H9 (cell line): ENCODE measurements around the gene MAP3K7. TPM values are rescaled to one million over a fixed set of nuclear protein-coding genes. Genes with fewer than 3 reads are reported as not detected.
A peak's percentile ranks its signal among the peaks of the same experiment; 100 is the strongest.

Experiments
- DNase-seq: peaks from one replicate; pipeline ENCODE4 v3.0.0-alpha.2; 2017
- H2AFZ ChIP-seq: one replicate; pipeline ENCODE4 v1.6.1; 2013; ENCODE audit warnings: mild to moderate bottlenecking, low read length, control low read depth, moderate library complexity
- H2AK5ac ChIP-seq: 2 replicates; pipeline ENCODE4 v1.6.1; 2013; ENCODE audit warnings: low read length, control low read depth, mixed read lengths; ENCODE audit not compliant: insufficient read length
- H2BK120ac ChIP-seq: one replicate; pipeline ENCODE4 v1.6.1; 2013; ENCODE audit warnings: low read depth, mild to moderate bottlenecking, low read length, control low read depth, inconsistent platforms; ENCODE audit not compliant: poor library complexity, severe bottlenecking
- H2BK12ac ChIP-seq: 2 replicates; pipeline ENCODE4 v1.6.1; 2013; ENCODE audit warnings: low read length, control low read depth, mixed read lengths, low read depth; ENCODE audit not compliant: insufficient read length
- H2BK15ac ChIP-seq: 2 replicates; pipeline ENCODE4 v1.6.1; 2013; ENCODE audit warnings: low read depth, low read length, control low read depth
- H2BK20ac ChIP-seq: one replicate; pipeline ENCODE4 v1.6.1; 2013; ENCODE audit warnings: low read depth, mild to moderate bottlenecking, low read length, control low read depth, inconsistent platforms; ENCODE audit not compliant: poor library complexity, severe bottlenecking
- H2BK5ac ChIP-seq: 2 replicates; pipeline ENCODE4 v1.6.1; 2013; ENCODE audit warnings: low read length, control low read depth, mixed read lengths; ENCODE audit not compliant: insufficient read length
- H3K14ac ChIP-seq: 2 replicates; pipeline ENCODE4 v1.6.1; 2013; ENCODE audit warnings: low read length, control low read depth; ENCODE audit not compliant: insufficient read depth
- H3K18ac ChIP-seq: 2 replicates; pipeline ENCODE4 v1.6.1; 2013; ENCODE audit warnings: low read depth, mild to moderate bottlenecking, mixed read lengths, low read length, control low read depth; ENCODE audit not compliant: insufficient read length
- H3K23ac ChIP-seq: 2 replicates; pipeline ENCODE4 v1.6.1; 2013; ENCODE audit warnings: low read length, control low read depth, mixed read lengths, low read depth; ENCODE audit not compliant: insufficient read length
- H3K23me2 ChIP-seq: 2 replicates; pipeline ENCODE4 v1.6.1; 2013; ENCODE audit warnings: low read depth, mild to moderate bottlenecking, mixed read lengths, low read length, control low read depth; ENCODE audit not compliant: insufficient read length, poor library complexity, severe bottlenecking
- H3K27ac ChIP-seq: 2 replicates; pipeline ENCODE4 v1.5.1; 2013; ENCODE audit warnings: low read length, control low read depth, mixed read lengths, low read depth; ENCODE audit not compliant: insufficient read length
- H3K27me3 ChIP-seq: 2 replicates; pipeline ENCODE4 v1.6.1; 2013; ENCODE audit warnings: low read length, control low read depth, inconsistent platforms; ENCODE audit not compliant: insufficient read depth
- H3K4ac ChIP-seq: 2 replicates; pipeline ENCODE4 v1.6.1; 2013; ENCODE audit warnings: low read depth, mild to moderate bottlenecking, control low read depth, inconsistent platforms, low read length, moderate library complexity
- H3K4me1 ChIP-seq: 2 replicates; pipeline ENCODE4 v1.6.1; 2013; ENCODE audit warnings: low read length, control low read depth, inconsistent platforms; ENCODE audit not compliant: insufficient read depth
- H3K4me2 ChIP-seq: 2 replicates; pipeline ENCODE4 v1.6.1; 2013; ENCODE audit warnings: low read length, control low read depth, mixed read lengths; ENCODE audit not compliant: insufficient read length, insufficient read depth
- H3K56ac ChIP-seq: 2 replicates; pipeline ENCODE4 v1.6.1; 2013; ENCODE audit warnings: low read depth, mild to moderate bottlenecking, mixed read lengths, low read length, control low read depth; ENCODE audit not compliant: insufficient read length
- H3K79me1 ChIP-seq: 2 replicates; pipeline ENCODE4 v1.6.1; 2013; ENCODE audit warnings: low read depth, mild to moderate bottlenecking, moderate library complexity, low read length, control low read depth, inconsistent platforms; ENCODE audit not compliant: insufficient read depth, poor library complexity, severe bottlenecking
- H3K79me2 ChIP-seq: 2 replicates; pipeline ENCODE4 v1.6.1; 2013; ENCODE audit warnings: low read length, control low read depth, inconsistent platforms; ENCODE audit not compliant: insufficient read depth
- H3K9ac ChIP-seq: 2 replicates; pipeline ENCODE4 v1.6.1; 2013; ENCODE audit warnings: low read length, control low read depth, mixed read lengths; ENCODE audit not compliant: insufficient read length; ENCODE audit errors: extremely low read depth
- H3K9me3 ChIP-seq: one replicate; pipeline ENCODE4 v1.6.1; 2013; ENCODE audit warnings: low read depth, low read length, inconsistent platforms; ENCODE audit not compliant: control insufficient read depth
- H3T11ph ChIP-seq: one replicate; pipeline ENCODE4 v1.6.1; 2013; ENCODE audit warnings: mild to moderate bottlenecking, low read length, control low read depth, inconsistent platforms
- H4K20me1 ChIP-seq: one replicate; pipeline ENCODE4 v1.6.1; 2013; ENCODE audit not compliant: control insufficient read depth, insufficient read length, insufficient read depth
- H4K5ac ChIP-seq: 2 replicates; pipeline ENCODE4 v1.6.1; 2013; ENCODE audit warnings: low read depth, mild to moderate bottlenecking, mixed read lengths, low read length, control low read depth; ENCODE audit not compliant: insufficient read length
- H4K8ac ChIP-seq: replicated peaks from 2 replicates; pipeline ENCODE4 v1.6.1; 2013; ENCODE audit warnings: low read length, control low read depth, mixed read lengths, low read depth; ENCODE audit not compliant: insufficient read length
- H4K91ac ChIP-seq: 2 replicates; pipeline ENCODE4 v1.6.1; 2013; ENCODE audit warnings: low read depth, mild to moderate bottlenecking, moderate library complexity, mixed read lengths, low read length, control low read depth; ENCODE audit not compliant: insufficient read length
- H3K27ac Mint-ChIP-seq, 3 experiments: 2 replicates in 2 of 3; 3 replicates in 1 of 3; pipeline ENCODE4 v1.8.0; 2020 to 2021; ENCODE audit warnings: mixed read lengths in 3 of 3, mild to moderate bottlenecking in 1 of 3, moderate library complexity in 1 of 3
- H3K27me3 Mint-ChIP-seq: 2 replicates; pipeline ENCODE4 v1.8.0; 2021; ENCODE audit warnings: low read depth, mild to moderate bottlenecking, moderate library complexity, mixed read lengths
- H3K36me3 Mint-ChIP-seq, 3 experiments: 2 replicates in 2 of 3; 3 replicates in 1 of 3; pipeline ENCODE4 v1.8.0; 2020 to 2021; ENCODE audit warnings: low read depth in 3 of 3, mixed read lengths in 3 of 3; ENCODE audit not compliant: insufficient read depth in 1 of 3
- H3K4me1 Mint-ChIP-seq, 2 experiments: 2 replicates each; pipeline ENCODE4 v1.8.0; 2020; ENCODE audit warnings: mixed read lengths in 2 of 2
- H3K4me3 Mint-ChIP-seq, 2 experiments: 2 replicates in 1 of 2; 3 replicates in 1 of 2; pipeline ENCODE4 v1.8.0; 2020 to 2021; ENCODE audit warnings: mild to moderate bottlenecking in 2 of 2, mixed read lengths in 2 of 2, moderate library complexity in 1 of 2
- H3K9me3 Mint-ChIP-seq, 2 experiments: 2 replicates in 1 of 2; 3 replicates in 1 of 2; pipeline ENCODE4 v1.8.0; 2020; ENCODE audit warnings: mild to moderate bottlenecking in 2 of 2, mixed read lengths in 2 of 2, moderate library complexity in 1 of 2
- CTCF ChIP-seq: fragments of 200-600 bp; sonication (generic); conservative IDR thresholded peaks from 3 replicates; pipeline ENCODE4 v1.8.0; 2021; ENCODE audit warnings: antibody characterized with exemption, mild to moderate bottlenecking
- WGBS: extraction: QIAGEN DNeasy Blood & Tissue Kit; methylation state at CpG from one replicate; pipeline ENCODE4 v1.1.7; 2013; ENCODE audit warnings: missing lambda C conversion rate, low lambda C conversion rate, mixed read lengths; ENCODE audit not compliant: insufficient read length; ENCODE audit errors: extremely low coverage; 5-methylcytosine and 5-hydroxymethylcytosine counted together
- total RNA-seq: library from RNA; stranded (reverse); gene quantifications from 2 replicates; pipeline ENCODE4 v1.2.1, GENCODE V29; 2021

The MAP3K7 gene
- total RNA-seq, 1 experiment from 2014 or later = 31.3 TPM

GRCh38 chr6:90544741-90545140, 42.1 kb downstream of the MAP3K7 start:
- Histone ChIP-seq H3K18ac (no peak overlapping the region), H2AFZ (no peak overlapping the region), H3K79me1 (no peaks in the 10 kb centered on the region), H2BK5ac (no peak overlapping the region), H2BK120ac (no peak overlapping the region), H3K23me2 (no peaks in the 10 kb centered on the region), H3K27me3 (no peaks in the 10 kb centered on the region), H3K56ac (no peak overlapping the region), H3K4ac (no peak overlapping the region), H2BK20ac (no peak overlapping the region), H3K9me3 (no peaks in the 10 kb centered on the region), H3K79me2 (no peaks in the 10 kb centered on the region), H3K23ac (no peak overlapping the region), H2BK15ac (no peak overlapping the region), H3K4me2 (no peak overlapping the region), H3T11ph (no peak overlapping the region), H2BK12ac (no peak overlapping the region), H4K91ac (no peak overlapping the region), H3K14ac (no peak overlapping the region), H3K9ac (no peak overlapping the region), H4K20me1 (no peaks in the 10 kb centered on the region), H2AK5ac (no peak overlapping the region), H4K8ac (no peak overlapping the region), H4K5ac (no peak overlapping the region), H3K27ac (no peak overlapping the region), H3K4me1 (no peaks in the 10 kb centered on the region)
- H3K36me3 Mint-ChIP-seq = peaks cover 19 to 49% (median 48%) of the 10 kb centered on the region in 3 experiments; a peak in 5 of 7 replicates
- no peak for DNase-seq
- H3K27me3 Mint-ChIP-seq = no peaks in the 10 kb centered on the region
- H3K27ac Mint-ChIP-seq = peak overlapping the region in 1 of 3 experiments; percentile 17; a peak in 1 of 7 replicates
- no peak for TF ChIP-seq CTCF
- H3K4me3 Mint-ChIP-seq = no peak overlapping the region
- H3K4me1 Mint-ChIP-seq = no peaks in the 10 kb centered on the region
- H3K9me3 Mint-ChIP-seq = no peaks in the 10 kb centered on the region
- no CpG with 5 or more reads among the region's 4 CpGs for WGBS
